Activated naive CD4-positive, alpha-beta T cell treated with anti-CD3 and anti-CD28 coated beads, Interleukin-2, amount 10 ng/mL, durations not matched to agents 7 days and 5 days (primary cell): Measurements from ENCODE around the gene VWCE.
"Not testable (repeated sequence)": the region's sequence is repeated elsewhere in the genome, so short reads cannot be mapped to it uniquely, and the experiment has no call there.

Source experiments
- CTCF ChIA-PET: fragments of 350-600 bp; sonication (Branson Sonifier 250); formaldehyde crosslinking; loops from one replicate; lab custom pipeline; 2021; ENCODE audit warnings: antibody characterized with exemption; lab: Charles Lee
- DNase-seq: peaks from one replicate; pipeline ENCODE4 v3.0.0-alpha.2; 2020
- H3K27ac Mint-ChIP-seq: one replicate; pipeline ENCODE4 v1.8.0; 2021; ENCODE audit warnings: mild to moderate bottlenecking, moderate library complexity, mixed read lengths
- H3K27me3 Mint-ChIP-seq: one replicate; pipeline ENCODE4 v1.8.0; 2021; ENCODE audit warnings: mild to moderate bottlenecking, mixed read lengths
- H3K36me3 Mint-ChIP-seq: one replicate; pipeline ENCODE4 v1.8.0; 2021; ENCODE audit warnings: mixed read lengths
- H3K4me1 Mint-ChIP-seq: one replicate; pipeline ENCODE4 v1.8.0; 2021; ENCODE audit warnings: mixed read lengths
- H3K4me3 Mint-ChIP-seq: one replicate; pipeline ENCODE4 v1.8.0; 2021; ENCODE audit warnings: mild to moderate bottlenecking, moderate library complexity, mixed read lengths
- H3K9me3 Mint-ChIP-seq: one replicate; pipeline ENCODE4 v1.8.0; 2021; ENCODE audit warnings: mixed read lengths

The VWCE gene

DNA sequence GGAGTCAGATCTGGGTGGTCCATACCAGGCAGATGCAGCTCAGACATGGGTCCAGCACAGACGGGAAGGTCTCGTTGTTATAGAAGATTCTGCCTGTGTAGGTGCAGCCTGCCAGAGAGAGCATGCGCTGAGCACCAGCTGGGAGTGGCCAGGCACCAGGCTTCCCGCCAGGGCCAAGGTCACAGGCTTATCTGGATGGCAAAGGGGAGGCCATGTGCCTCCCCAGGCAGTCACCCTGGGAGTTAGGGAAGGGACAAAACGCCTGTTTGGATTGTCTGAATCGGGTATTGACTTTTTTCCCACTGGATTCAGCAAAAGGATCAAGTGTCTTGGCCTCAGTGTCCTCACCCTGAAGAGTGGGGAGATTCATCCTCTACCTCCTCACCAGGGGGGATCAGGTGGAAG, 27.7 kb downstream of the VWCE start:
- H3K27ac Mint-ChIP-seq: no peak overlapping the region
- H3K27me3 Mint-ChIP-seq: no peaks in the 10 kb centered on the region
- CTCF ChIA-PET: interaction anchor here (2.0 kb wide), 1 partner anchor 13 kb away, joined by 6 read pairs; no protein-coding TSS in a partner anchor
- H3K36me3 Mint-ChIP-seq: no peaks in the 10 kb centered on the region
- no peaks in the 10 kb centered on the region for H3K4me1 Mint-ChIP-seq
- no peak overlapping the region for H3K4me3 Mint-ChIP-seq
- no peaks in the 10 kb centered on the region for H3K9me3 Mint-ChIP-seq
- DNase-seq: no peak

GRCh38 chr11:61266602-61267001, 28.5 kb downstream of the VWCE start:
- CTCF ChIA-PET: interaction anchor here (1.1 to 2.0 kb wide), 2 partner anchors 12 to 13 kb away, joined by 3 to 6 read pairs; no protein-coding TSS in a partner anchor
- no peaks in the 10 kb centered on the region for H3K27me3 Mint-ChIP-seq
- DNase-seq: no peak
- no peaks in the 10 kb centered on the region for H3K36me3 Mint-ChIP-seq
- no peaks in the 10 kb centered on the region for H3K9me3 Mint-ChIP-seq
- no peak overlapping the region for H3K4me3 Mint-ChIP-seq
- H3K27ac Mint-ChIP-seq: no peak overlapping the region
- H3K4me1 Mint-ChIP-seq: no peaks in the 10 kb centered on the region

DNA sequence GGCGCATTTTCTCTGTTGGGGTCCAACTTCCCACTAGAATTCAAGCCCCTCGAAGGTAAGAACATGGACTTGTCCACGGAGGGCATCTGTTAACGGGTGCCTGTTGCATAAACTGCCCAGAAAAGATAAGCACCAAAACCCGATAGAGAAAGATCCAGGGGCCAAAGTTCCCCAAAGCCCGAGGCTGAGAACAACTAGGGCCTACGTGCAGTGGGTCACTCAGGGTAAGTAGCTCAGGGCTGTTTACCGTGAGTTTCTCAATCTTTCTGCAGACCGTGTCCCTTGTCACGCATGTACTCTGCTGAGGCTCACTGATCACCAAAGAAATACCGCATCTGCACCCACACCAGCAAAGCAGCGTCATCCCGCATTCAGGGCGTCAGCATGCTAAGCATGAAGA, 29.8 kb downstream of the VWCE start:
- no peaks in the 10 kb centered on the region for H3K36me3 Mint-ChIP-seq
- H3K9me3 Mint-ChIP-seq: no peaks in the 10 kb centered on the region
- CTCF ChIA-PET: interaction anchor here (1.1 to 1.2 kb wide), 2 partner anchors 11 to 12 kb away, joined by 3 read pairs; no protein-coding TSS in a partner anchor
- no peak overlapping the region for H3K27ac Mint-ChIP-seq
- H3K4me1 Mint-ChIP-seq: no peaks in the 10 kb centered on the region
- H3K4me3 Mint-ChIP-seq: no peak overlapping the region
- no peak for DNase-seq
- H3K27me3 Mint-ChIP-seq: no peaks in the 10 kb centered on the region

DNA sequence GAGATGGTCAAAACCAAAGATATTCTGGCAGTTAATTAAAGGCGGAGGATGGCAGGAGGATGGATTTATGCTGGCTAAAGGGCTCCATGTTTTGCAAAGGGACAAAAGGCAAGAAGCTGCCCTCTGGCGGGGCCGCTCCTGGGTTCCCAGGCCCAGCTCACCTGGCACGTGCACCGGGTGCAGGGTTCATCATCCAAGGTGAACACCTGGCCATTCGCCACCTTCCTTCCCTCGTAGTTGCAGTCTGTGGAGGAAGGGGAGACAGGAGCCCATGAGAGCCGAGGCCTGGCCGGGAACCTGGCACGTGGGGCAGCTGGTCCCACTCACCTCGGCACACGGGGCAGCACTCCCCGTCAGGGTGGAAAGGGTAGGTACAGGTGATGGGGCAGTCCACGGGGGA, 30.3 kb downstream of the VWCE start:
- H3K4me3 Mint-ChIP-seq: no peak overlapping the region
- H3K9me3 Mint-ChIP-seq: no peaks in the 10 kb centered on the region
- H3K36me3 Mint-ChIP-seq: no peaks in the 10 kb centered on the region
- DNase-seq: no peak
- H3K4me1 Mint-ChIP-seq: no peaks in the 10 kb centered on the region
- CTCF ChIA-PET: interaction anchor here (1.2 kb wide), 1 partner anchor 10 kb away, joined by 3 read pairs; no protein-coding TSS in a partner anchor
- H3K27ac Mint-ChIP-seq: no peak overlapping the region
- H3K27me3 Mint-ChIP-seq: no peaks in the 10 kb centered on the region

GRCh38 chr11:61264371-61264770, 30.7 kb downstream of the VWCE start:
- Mint-ChIP-seq H3K4me1 (no peaks in the 10 kb centered on the region), H3K27me3 (no peaks in the 10 kb centered on the region), H3K27ac (no peak overlapping the region), H3K36me3 (no peaks in the 10 kb centered on the region), H3K4me3 (no peak overlapping the region), H3K9me3 (no peaks in the 10 kb centered on the region)
- CTCF ChIA-PET: interaction anchor here (1.2 kb wide), 1 partner anchor 10 kb away, joined by 3 read pairs; no protein-coding TSS in a partner anchor
- DNase-seq: no peak

GRCh38 chr11:61259363-61259762, 35.8 kb downstream of the VWCE start:
- Mint-ChIP-seq H3K4me1 (no peaks in the 10 kb centered on the region), H3K27ac (no peak overlapping the region), H3K4me3 (no peak overlapping the region), H3K9me3 (no peaks in the 10 kb centered on the region), H3K27me3 (no peaks in the 10 kb centered on the region), H3K36me3 (no peaks in the 10 kb centered on the region)
- CTCF ChIA-PET: interaction anchor here (0.9 to 1.2 kb wide), 3 partner anchors 11 to 104 kb away, joined by 3 to 4 read pairs (median 4); no protein-coding TSS in a partner anchor
- no peak for DNase-seq

DNA sequence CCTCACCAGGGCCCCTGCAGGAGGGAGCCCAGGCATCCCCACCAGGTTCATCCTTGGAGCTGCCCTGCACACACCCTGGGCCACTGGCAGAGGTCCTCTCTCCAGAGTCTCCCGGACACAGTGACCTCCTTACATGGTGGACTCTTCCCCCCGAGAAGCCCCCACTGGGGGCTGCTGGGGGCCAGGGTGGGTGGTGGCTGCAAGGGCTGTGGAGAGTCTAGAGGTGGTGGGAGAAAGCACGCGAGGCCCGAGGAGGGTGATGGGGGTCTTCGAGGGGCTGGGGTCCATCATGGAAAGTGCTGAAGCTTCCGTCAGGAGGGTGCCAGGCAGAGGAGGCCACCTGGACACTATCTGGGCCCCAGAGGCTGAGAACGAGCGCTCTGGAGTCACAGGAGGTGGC, 36.6 kb downstream of the VWCE start:
- H3K27ac Mint-ChIP-seq: no peak overlapping the region
- no peak overlapping the region for H3K4me3 Mint-ChIP-seq
- no peaks in the 10 kb centered on the region for H3K36me3 Mint-ChIP-seq
- H3K9me3 Mint-ChIP-seq: no peaks in the 10 kb centered on the region
- DNase-seq: no peak
- no peaks in the 10 kb centered on the region for H3K27me3 Mint-ChIP-seq
- CTCF ChIA-PET: interaction anchor here (0.9 to 1.2 kb wide), 2 partner anchors 12 to 105 kb away, joined by 3 to 4 read pairs; no protein-coding TSS in a partner anchor
- H3K4me1 Mint-ChIP-seq: no peaks in the 10 kb centered on the region

- Mint-ChIP-seq H3K4me1 (no peaks in the 10 kb centered on the region), H3K9me3 (no peaks in the 10 kb centered on the region), H3K36me3 (no peaks in the 10 kb centered on the region), H3K27me3 (no peaks in the 10 kb centered on the region), H3K4me3 (no peak overlapping the region), H3K27ac (no peak overlapping the region)
- DNase-seq: no peak
- CTCF ChIA-PET: interaction anchor here (1.3 to 2.6 kb wide), 2 partner anchors 36 to 37 kb away, joined by 4 to 10 read pairs; partner anchors contain the start of gene VWCE
These were observed 38.2 kb downstream of the VWCE start for GRCh38 chr11:61256710-61257482.

- Mint-ChIP-seq H3K4me3 (no peak overlapping the region), H3K9me3 (no peaks in the 10 kb centered on the region), H3K27ac (no peak overlapping the region), H3K27me3 (peaks cover 5% of the 10 kb centered on the region), H3K4me1 (no peaks in the 10 kb centered on the region), H3K36me3 (no peaks in the 10 kb centered on the region)
- peak; percentile 80 for DNase-seq
- CTCF ChIA-PET: interaction anchor here (0.5 to 5.3 kb wide), 24 partner anchors 9 to 499 kb away, joined by 3 to 65 read pairs (median 3); partner anchors contain the start of genes DDB1, TKFC and VWCE
These were observed 40.6 kb downstream of the VWCE start for GRCh38 chr11:61254403-61255025.

- H3K4me3 Mint-ChIP-seq, H3K36me3 Mint-ChIP-seq, H3K9me3 Mint-ChIP-seq, DNase-seq, H3K4me1 Mint-ChIP-seq, H3K27ac Mint-ChIP-seq: not testable (repeated sequence)
- peaks cover 16% of the 10 kb centered on the region for H3K27me3 Mint-ChIP-seq
- CTCF ChIA-PET: interaction anchor here (0.9 to 5.3 kb wide), 3 partner anchors 42 to 183 kb away, joined by 3 to 65 read pairs (median 21); partner anchors contain the start of gene VWCE
These were observed 42.8 kb downstream of the VWCE start for GRCh38 chr11:61252332-61252731.

DNA sequence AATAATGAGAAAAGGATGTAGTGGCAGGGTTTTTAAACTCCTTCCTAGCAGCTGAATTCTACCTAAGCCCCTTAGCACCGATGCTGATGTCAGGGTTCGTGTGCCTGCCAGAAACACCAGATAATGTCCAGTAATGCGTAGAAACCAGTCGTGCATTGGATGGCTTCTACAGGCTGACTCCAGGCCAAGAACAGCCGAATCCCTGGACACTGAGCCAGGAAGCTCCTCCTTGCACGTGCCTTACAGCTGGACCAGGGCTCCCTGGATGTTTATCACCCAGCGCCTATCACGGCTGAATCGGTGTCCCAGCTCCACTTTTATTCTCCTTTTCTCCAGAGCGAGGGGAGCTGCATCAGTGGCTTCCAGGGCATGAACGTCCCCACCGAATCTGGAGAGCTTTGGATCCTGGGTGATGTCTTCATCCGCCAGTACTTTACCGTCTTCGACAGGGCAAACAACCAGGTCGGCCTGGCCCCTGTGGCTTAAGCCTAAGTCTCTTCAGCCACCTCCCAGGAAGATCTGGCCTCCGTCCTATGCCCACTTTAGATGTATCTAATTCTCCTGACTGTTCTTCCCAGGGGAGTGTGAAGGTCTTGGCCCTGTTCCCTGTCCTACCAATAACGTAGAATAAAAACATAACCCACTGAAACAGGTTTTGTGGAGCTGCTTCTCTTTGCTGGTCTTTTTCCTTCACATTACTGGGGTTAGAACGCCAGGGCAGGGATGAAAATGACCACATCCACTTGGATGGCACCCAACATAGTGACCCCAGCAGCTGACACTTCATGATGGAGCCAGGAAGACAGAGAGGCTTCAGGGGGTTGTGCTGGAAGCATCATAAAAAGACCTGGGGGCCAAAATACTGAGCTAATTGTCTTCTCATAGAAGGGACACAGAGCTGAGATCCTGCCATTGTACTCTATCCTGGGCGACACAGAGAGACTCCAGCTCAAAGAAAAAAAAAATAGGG, 44.0 kb downstream of the VWCE start:
- CTCF ChIA-PET: interaction anchor here (0.7 to 5.3 kb wide), 5 partner anchors 85 to 266 kb away, joined by 3 to 65 read pairs (median 3); no protein-coding TSS in a partner anchor
- H3K9me3 Mint-ChIP-seq, H3K27ac Mint-ChIP-seq, DNase-seq, H3K36me3 Mint-ChIP-seq, H3K4me3 Mint-ChIP-seq, H3K4me1 Mint-ChIP-seq: not testable (repeated sequence)
- peaks cover 16% of the 10 kb centered on the region for H3K27me3 Mint-ChIP-seq

DNA sequence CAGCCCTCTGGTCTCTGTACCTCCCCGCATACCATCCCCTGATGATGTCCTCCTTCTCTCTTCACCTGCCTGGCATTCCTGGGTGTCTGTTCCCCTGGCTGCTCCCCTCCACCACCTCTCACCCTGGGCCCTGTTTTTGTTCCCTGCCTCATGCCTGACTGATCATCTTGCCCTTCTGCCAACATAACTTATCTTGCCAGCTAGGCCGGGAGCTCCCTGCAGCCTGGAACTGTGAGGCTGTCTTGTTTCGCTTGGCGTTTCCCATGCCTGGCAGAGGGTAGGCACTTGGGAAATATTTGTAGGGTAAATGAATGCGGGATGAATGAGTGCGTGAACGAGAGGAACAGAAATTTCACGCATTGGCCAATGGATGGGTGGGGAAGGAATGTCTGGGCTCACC, 45.9 kb downstream of the VWCE start:
- H3K27ac Mint-ChIP-seq, CTCF ChIA-PET, H3K9me3 Mint-ChIP-seq, H3K36me3 Mint-ChIP-seq, H3K4me1 Mint-ChIP-seq, H3K4me3 Mint-ChIP-seq, DNase-seq: not testable (repeated sequence)
- H3K27me3 Mint-ChIP-seq: peaks cover 16% of the 10 kb centered on the region

DNA sequence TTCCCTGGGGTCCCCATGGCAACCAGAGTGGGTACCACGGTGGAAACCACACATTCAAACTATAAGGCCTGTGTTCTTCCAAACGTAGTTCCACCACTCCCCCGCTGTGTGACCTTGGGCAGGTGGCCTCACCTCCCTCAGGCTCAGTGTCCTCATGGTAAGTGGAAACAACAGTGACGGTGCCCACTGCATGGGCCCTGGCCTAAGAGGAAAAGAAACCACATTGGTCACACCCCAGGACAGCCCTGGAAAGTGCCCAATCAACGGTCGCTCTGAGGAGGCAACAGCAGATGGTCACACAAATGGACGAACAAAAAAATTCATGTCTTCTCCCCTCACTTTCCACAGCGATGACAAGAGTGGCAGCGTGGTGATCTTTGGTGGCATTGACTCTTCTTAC, 47.0 kb downstream of the VWCE start:
- H3K4me3 Mint-ChIP-seq, H3K27ac Mint-ChIP-seq, CTCF ChIA-PET, DNase-seq, H3K4me1 Mint-ChIP-seq, H3K9me3 Mint-ChIP-seq, H3K36me3 Mint-ChIP-seq: not testable (repeated sequence)
- peaks cover 16% of the 10 kb centered on the region for H3K27me3 Mint-ChIP-seq
